H1 (cell line): Measurements from ENCODE around the gene LY6G6D. TPM values are rescaled to one million over a fixed set of nuclear protein-coding genes. Genes with fewer than 3 reads are reported as not detected.

Experiments
- CHD7 ChIP-seq: fragments of 300-600 bp; sonication (generic); IDR thresholded peaks from 2 replicates; pipeline ENCODE4 v1.7.1; 2012; ENCODE audit warnings: low read length, moderate library complexity, mild to moderate bottlenecking, inconsistent platforms; ENCODE audit not compliant: insufficient replicate concordance
- CREB1 ChIP-seq: IDR thresholded peaks from 2 replicates; pipeline ENCODE4 v1.6.1; 2012; ENCODE audit warnings: inconsistent platforms
- KDM1A ChIP-seq: fragments of 200-600, 300-600 bp; sonication (generic); IDR thresholded peaks from 2 replicates; pipeline ENCODE4 v1.7.1; 2016; ENCODE audit warnings: mild to moderate bottlenecking, low read length, borderline replicate concordance
- NRF1 ChIP-seq: IDR thresholded peaks from 2 replicates; pipeline ENCODE4 v1.6.1; 2011; ENCODE audit warnings: mild to moderate bottlenecking, low read depth, low read length, improper control_type of control experiment
- RAD21 ChIP-seq, 2 experiments: IDR thresholded peaks in 1 of 2; conservative IDR thresholded peaks in 1 of 2; 2 replicates each; pipeline ENCODE4 v1.6.1; 2011; ENCODE audit warnings: low read depth in 2 of 2, low read length in 2 of 2, improper control_type of control experiment in 1 of 2, inconsistent platforms in 1 of 2, mild to moderate bottlenecking in 1 of 2, moderate library complexity in 1 of 2
- SP1 ChIP-seq: IDR thresholded peaks from 2 replicates; pipeline ENCODE4 v1.6.1; 2011; ENCODE audit warnings: low read depth, low read length
- YY1 ChIP-seq: IDR thresholded peaks from 2 replicates; pipeline ENCODE4 v1.6.1; 2011; ENCODE audit warnings: low read depth, mild to moderate bottlenecking, low read length
- polyA plus RNA-seq, 7 experiments: library from polyadenylated mRNA; depleted of rRNA in 3 of 7; stranded (reverse) in 5 of 7; unstranded in 2 of 7; fragments of >200 nt in 5 of 7; fragments of 200-250 nt in 2 of 7; gene quantifications; 1 replicate in 5 of 7; 2 replicates in 1 of 7; 4 replicates in 1 of 7; pipeline versions ENCODE4 v1.2.1 to v1.2.3, GENCODE V29; 2011 to 2013; ENCODE audit warnings: missing spikeins in 2 of 7, mixed read lengths in 2 of 7
- total RNA-seq: library from RNA; stranded (reverse); fragmentation: NEBNext Ultra II Directional; extraction: Animal tissue kit (Norgen Biotek cat#: 25700); gene quantifications from 2 replicates; pipeline ENCODE4 v1.2.1, GENCODE V29; 2021

LY6G6D gene
- total and polyA plus RNA-seq, 2 of the 8 experiments (the other 6 are each of a cell fraction or from before 2014, with no cell fraction given), result 1.8 TPM; not detected in 1

GRCh38 chr6:31736768-31737314 is 21.7 kb downstream of the LY6G6D start (continued):
- TF ChIP-seq CHD7 (no peak), RAD21 (IDR thresholded peaks at IDR 0.05 in 1 of 2, conservative IDR thresholded peaks at IDR 0.05 in 1 of 2; ENCODE audit: low read depth in 2 of 2, low read length in 2 of 2) (no peak), KDM1A (no peak), YY1 (no peak), NRF1 (no peak), CREB1 (no peak), SP1 (no peak)
